Suppressor macrophage treated with lipopolysaccharide for 1 hour (primary cell): ENCODE data around the gene WNT11.
A peak's percentile ranks its signal among the peaks of the same experiment; 100 is the strongest.

Experiments used
- DNase-seq, 3 donors: peaks; one replicate each; pipeline ENCODE4 v3.0.0-alpha.2; 2020 to 2022

WNT11 gene

DNA sequence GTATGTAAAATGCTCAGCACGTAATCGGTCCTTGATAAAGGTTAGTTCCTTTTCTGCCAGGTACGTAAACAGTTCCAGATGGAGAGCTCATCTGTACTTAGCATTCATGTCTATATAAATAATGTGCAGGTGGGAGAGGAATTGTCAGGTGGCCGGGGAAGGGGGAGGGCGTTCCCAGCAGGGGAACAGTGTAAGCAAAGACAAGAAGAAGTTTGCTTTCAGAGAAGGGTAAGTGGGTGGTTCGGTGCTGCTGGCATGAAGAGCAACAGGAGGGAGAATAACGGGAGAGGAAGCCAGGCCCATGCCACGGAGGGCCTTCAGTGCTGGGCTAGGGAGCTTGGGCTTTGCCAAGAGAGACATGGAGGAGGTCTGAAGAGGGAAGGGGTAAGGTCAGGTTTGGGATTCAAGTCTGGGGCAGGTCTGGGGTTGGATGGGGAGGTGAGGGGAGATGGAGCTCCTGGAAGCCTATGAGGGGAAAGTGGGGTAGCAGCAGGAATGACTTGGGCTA is 11.4 kb upstream of the WNT11 start:
- no peak for DNase-seq

DNA sequence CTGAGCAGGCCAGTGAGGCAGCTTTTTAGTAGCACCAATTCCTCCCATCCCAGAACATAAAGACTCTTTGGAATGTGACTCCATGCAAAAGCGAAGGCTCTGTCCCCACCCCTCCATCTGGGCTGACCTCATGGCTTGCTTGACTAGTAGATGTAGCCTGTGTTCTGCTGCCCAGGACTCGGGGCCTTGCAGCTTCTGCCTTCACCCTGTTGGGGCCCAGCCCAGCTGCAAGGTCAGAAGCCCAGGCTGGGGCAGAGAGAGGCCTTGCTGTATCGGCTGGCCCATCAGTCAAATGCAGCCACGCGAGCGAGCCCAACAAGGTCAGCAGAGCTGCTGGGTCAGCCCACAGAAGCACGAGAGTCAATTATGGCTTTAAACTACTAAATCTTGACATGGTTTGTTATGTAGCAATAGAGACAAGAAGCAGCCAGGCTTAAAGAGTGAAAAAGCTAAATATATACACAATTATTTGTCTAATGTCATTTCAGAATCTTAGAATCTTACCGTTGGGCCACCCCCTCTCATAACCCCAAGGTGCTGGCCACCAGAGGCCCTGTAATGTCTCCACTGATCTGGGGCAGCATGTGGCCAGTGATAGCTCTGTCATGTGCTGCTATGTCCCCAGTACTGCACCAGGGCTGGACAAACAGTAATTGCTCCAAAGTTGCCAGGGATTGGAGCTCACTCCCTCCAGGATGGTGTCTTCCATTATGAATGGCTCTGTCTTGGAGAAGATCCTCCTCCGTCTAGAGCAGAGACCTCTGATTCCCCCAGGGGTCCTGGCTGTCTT is 10.4 kb upstream of the WNT11 start:
- DNase-seq: no peak

DNA sequence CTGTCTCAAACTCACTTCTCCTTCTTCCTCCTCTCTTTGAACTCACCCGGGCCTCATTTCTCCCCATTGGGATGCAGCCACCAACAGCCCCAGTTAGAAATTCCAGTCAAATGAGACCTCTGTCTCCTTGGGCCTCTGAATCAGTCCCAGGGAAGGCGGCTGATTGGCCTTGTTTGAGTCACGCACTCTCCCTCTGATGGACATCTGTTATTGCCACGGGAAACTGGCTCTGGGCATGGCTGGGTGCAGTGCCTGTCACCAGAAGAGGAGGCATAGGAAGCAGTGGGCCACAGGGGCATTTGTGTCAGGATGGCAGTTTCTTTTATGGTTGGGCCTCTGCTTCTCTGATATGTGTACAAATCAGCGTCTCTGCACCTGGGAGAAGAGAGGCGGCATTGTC is 9.6 kb upstream of the WNT11 start:
- no peak for DNase-seq

DNA sequence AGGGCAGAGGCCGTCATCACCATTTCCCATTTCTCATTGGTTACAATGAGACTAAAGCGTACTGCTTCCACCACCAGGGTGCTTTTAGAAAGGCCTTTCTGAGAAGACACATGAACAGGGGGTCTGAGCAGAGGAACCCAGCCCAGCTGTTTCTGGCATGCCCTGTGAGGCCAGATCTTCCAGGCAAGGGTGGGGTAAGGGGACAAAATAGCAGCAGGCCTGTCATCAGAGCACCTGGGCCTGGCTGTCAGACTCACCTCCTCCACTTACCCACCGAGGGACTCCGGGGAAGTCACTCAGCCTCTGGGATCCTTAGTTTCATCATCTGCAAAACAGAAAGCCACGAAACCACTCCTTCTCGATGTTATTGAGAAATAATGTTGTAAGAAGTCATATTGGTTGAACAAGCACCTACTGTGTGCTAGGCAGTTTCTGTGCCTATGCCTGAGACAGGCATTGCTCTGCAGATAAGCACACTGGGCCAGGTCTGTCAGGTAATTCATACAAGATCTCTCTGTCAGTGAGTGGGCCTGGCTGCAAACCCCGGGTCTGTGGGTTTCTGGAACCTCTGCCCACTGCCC is 8.8 kb upstream of the WNT11 start:
- DNase-seq: peak in 1 of 3 donors; percentile 13

DNA sequence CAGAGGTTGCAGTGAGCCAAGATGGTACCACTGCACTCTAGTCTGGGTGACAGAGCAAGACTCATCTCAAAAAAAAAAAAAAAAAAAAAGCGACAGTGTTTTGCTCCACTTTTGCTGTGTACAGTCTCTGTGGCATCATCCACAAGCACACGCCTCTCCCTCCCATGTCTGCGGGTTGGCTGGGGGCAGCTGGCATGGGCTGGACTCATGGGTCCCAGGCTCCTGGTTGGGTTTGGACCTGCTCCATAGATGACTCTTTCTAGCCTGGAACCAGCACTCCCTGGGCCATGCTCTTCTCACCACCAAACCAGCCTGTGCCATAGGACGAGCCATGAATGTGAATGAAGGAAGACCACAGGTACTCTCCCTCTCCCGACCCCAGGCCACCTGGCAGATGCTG is 7.9 kb upstream of the WNT11 start:
- DNase-seq: no peak

DNA sequence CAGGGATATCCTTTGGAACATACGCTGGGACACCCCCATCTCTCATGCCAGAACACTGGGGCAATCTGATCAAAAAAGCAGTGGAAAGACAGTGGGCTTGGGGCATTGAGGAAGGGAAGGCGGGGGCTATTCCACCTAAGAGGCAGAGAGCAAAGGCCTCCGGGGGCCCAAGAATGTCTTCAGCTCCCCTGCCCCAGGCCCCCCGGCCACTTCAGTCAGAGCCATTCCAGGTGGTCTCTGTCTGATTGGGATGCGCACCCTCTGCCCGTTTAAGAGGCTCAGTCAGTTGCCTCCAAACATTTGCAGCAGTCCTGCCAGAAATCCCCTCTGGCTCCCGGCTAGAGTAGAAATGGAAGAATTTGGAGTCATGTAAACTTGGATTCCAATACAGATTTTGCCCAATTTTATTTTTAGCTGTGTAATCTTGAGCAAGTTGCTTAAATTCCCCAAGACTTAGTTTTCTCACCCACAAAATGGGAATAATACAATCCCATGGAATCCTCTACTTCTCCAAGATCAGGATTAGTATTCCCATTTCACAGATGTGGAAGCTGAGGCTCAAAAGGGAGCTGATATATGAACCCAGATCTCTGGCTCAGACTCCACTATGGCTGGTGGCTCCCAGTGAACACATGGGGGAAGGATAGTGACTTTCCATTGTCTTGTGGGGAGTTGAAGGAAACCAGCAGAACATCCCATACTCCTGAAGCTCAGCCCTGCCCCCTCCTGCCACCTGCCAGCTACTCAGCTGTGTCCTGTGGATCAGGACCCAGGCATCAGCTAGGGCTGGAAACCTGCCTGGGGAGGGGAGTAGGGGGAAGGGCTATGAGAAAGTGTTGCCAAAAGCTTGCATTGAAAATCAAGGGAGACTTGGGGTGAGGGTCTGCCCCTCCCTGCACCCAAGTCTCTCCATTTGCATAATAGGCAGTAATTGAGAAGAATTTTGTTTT is 6.1 kb upstream of the WNT11 start:
- DNase-seq: no peak

DNA sequence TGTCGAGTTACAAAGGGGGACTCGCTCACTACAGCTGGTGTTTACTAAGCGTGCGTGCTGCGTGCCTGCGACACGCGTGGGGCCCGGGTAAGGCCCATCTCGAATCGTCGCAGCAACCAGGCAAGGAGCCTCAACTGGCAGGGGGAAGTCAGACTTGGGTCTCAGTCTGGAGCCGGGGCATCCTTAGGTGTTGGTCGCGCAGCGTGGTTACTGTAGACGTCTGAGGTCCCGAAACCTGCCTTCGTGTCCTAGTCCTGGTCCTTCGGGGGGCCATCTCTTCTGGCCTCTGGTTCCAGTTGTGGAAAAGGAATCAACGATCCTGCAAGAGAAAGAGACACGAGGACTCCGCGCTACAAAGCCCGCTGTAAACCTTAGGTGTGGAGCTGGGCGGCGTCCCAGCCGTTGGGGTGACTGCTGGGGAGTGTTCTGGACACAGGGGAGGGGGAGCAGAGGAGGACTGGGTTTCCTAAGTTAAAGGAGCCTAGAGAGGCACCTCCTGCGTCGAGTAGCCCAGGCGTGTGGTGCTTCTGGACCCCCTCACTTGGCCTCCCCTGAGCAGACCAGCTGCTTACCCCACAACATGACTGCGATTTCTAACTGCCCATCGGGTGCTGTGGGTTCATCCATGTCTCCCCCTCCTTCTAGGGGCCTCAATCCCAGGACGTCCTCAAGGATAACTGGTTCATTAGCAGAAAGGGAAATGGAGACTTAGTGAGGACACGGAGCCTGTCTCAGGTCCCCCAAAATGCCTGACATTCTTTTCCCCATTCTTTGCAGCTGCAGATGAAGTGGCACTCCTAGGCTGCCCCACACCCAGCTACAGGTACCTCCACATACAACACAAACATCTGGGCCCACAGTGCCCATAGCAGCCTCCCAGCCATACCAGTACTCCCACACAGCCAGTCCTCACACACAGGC is 4.9 kb upstream of the WNT11 start:
- no peak for DNase-seq

DNA sequence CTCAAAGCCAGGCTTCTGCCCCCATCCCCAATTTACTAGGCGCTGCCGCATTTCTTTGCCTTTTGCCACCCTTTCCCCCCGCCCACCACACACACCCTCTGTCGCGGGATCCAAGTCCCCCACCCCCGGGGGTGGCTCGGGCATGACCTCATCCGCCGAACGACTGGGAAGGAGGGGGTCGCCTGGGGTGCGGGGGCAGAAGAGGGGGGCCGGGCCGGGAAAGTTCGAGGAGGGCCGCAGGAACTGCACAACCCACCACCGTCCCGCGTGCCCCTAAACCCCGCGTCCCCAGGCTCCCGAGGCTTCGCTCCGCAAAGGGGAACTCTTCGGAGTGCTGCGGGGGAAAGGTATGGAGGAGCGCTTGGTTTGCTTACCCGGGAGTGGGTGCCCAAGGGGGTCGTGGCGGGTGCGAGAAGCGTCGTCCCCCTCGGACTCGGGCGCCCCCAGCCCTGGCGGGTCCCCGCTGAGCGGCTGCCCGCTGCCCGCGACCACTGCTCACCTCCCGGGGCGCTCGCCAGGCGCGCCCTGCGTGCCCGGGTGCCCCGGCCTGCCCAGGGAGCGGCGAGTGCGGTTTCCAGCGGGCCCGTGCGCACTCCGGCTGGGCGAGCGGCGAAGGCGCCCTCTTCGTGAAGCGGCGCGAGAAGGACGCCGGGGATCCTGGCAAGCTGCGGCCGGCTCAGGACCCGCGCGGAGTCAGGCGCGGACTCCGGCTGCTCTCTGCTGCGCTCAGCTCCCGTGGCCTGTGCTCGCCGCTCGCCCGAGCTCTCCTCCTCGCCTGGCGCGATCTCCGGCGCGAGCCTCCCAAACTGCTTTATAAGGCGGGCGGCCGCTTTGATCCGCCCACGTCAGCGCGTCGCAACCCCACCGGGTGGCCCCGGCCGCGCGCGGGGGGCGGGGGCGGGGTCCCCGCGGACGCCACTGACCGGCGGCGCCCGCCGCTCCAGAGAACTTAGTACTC is 4.0 kb upstream of the WNT11 start:
- peak in 2 of 3 donors; percentile 41 to 57 for DNase-seq

DNA sequence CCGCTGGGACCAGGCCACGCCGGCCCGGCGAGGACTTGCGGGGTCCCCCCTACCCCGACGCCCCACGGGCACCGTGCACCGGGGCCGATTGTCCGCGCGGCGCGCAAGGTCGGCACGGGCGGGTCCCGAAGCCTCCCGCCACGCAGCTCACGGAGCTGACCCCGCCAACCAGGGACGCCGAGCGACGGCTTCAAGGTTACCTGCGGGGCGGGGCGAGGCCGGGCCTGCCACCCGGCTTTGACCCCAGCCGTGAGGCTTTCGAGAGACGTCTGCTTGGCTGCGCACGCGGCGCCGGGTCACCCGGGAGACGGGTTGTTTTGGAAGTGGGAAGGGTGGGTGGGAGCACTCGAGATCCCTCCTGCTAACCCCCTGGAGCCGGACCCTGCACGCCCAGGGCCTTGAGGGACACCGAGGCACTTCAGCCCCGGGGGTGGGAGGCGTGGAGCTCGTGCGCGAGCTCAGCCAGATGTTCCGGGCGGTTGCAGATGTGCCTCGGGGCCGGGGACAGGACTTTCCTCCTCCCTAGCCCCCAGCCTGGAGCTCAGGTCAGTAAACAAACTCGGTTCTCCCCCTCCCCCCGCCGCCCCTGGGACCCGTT is 3.2 kb upstream of the WNT11 start:
- DNase-seq: peak in 2 of 3 donors; percentile 10 to 31

DNA sequence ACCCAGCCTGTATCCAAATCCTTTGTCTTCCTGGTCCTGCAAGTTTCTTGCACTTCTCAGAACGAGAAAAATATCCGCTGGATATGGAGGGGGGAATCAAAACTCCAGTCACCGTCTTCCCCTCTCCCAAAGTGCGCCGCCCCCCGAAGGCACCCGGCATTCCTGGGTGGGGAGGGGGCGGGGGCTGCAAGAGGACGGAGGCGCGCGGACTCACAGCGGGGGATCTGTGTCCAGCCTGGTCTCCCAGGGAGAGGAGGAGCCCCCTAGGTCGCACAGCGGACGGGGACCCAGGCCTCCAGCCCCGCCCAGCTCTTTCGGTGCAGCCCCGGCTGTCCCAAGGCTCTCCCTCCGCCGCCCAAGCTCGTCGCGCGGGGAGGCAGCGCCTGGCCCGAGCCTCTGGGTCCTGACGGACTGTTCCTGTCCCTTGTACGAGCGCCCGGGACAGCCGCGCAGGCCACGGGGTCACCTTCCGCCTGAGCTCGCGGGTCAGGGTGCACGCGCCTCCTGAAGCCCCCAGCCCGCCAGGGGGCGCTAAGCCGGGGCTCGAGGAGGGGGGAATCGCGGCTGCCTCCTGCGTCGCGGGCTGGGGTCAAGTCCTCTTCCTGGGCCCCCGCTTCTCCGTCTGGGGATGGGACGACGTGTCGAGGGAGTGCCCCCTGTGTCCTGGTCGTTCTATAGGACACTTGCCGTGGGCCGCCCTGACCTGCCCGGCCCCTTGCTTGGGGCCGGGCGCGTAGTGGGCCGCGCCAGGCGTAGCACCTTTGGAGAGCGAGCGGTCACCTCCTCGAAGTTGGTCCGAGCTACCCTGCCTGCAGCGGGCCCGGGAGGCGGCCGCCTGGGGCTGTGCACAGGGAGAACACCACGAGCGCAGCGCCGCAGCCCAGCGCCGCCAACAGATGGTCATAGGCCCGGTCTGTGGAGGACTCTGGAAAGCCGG is 2.4 kb upstream of the WNT11 start:
- peak; percentile 83 to 96 (median 90) for DNase-seq

DNA sequence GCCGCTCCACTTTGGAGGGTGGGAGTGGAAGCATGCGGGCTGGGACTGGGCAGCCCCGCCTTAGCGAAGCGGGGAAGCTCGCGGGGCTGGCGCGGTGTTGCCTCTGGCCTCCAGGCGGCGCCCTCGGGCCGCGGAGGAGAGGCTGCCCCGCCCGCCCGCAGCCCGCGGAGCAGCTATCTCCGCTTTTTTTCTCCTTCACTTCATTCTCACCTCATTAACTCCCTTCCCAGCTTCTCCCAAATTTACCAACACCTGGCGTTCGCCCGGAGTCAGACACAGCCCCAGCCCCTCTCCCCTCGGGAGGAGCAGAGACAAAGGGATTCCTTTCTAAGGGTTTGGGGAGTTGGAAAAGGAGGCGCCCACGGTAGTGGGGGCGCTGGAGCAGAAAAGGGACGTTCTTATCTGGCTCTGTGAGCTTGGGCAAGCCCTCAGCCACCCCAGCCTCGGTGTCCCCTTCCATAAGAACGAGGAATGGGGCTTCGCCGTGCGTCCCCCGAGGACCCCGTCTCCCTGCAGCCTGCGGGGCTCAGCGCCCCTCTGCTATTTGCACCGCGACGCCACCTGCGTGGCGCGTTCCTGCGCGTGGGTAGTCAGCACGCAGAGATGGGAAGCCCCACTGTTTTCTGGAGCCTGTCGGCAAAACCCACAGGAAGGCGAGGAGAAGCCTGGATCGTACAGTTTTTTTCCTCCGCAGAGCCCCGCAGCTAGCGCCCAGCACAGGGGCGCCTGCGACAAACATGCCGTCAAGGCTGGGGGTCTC is 1.5 kb upstream of the WNT11 start:
- DNase-seq: peak; percentile 83 to 94 (median 93)

DNA sequence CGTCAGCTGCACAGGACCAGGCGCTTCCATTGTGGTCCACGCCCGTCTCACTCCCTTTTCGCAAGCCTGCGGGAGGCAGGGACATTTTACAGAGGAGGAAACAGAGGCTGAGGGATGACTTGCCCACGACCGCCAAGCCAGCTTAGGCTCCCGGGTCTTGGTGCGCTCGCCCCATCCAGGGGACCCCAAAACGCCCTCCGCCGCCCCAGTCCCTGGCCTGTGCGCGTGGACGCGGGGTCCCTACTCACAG is 300 bp downstream of the WNT11 start:
- DNase-seq: peak in 2 of 3 donors; percentile 22 to 25

DNA sequence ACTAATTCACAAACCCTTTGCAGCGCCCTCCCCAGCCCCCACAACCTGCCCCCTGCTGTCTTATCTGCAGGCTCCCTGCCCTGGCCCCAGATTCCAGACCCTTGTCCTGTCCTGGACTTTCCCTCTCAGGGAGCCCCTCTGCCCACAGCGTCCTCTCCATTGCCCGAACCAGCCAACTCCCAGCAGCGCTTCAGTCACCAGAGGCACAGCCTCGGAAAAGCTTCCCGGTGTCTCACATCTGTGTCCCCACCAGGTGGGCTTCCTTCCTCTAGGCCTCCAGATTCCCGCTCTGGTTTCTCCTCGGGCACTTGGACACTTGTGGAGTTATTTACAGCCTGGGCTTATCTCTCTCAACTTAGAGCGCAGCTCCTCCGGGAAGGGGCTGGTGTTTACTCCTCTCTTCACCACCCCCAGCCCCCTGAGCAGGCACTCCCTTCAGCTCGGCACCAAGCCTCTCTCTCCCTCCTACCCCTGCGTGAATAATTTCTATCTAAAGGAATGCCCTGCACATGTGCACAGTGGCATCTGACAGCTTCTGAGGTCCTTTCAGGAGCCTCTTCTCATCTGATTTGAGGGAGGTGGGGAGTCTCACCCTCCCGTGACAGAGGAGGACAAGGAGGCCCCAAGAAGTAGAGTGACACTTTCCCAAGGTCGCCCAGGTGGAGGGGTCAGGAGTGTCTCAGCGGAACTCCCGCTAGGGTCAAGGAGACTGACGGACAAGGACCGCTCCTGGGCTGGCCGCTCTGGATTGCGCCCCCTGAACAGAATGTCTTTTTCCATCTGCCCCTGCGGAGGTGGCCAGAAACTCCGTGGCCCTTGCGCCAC is 838 bp downstream of the WNT11 start:
- DNase-seq: no peak

DNA sequence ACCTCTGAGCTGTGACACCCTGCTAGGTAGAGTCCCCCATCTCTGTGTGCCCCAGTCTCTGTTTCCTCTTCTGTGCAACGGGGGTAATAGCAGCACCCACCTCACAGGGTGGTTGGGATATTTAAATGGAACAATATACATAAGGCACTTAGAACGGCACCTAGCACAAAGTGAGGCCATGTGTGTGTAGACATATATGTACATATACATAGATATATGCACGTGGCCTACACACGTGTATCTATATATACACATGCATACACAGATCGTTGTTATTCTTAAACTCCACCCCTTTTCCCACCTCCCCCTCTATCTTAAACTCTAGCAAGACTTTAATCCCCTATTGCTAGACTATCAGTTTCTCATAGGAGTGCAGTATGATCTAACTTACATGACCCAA is 2.4 kb downstream of the WNT11 start:
- no peak for DNase-seq

DNA sequence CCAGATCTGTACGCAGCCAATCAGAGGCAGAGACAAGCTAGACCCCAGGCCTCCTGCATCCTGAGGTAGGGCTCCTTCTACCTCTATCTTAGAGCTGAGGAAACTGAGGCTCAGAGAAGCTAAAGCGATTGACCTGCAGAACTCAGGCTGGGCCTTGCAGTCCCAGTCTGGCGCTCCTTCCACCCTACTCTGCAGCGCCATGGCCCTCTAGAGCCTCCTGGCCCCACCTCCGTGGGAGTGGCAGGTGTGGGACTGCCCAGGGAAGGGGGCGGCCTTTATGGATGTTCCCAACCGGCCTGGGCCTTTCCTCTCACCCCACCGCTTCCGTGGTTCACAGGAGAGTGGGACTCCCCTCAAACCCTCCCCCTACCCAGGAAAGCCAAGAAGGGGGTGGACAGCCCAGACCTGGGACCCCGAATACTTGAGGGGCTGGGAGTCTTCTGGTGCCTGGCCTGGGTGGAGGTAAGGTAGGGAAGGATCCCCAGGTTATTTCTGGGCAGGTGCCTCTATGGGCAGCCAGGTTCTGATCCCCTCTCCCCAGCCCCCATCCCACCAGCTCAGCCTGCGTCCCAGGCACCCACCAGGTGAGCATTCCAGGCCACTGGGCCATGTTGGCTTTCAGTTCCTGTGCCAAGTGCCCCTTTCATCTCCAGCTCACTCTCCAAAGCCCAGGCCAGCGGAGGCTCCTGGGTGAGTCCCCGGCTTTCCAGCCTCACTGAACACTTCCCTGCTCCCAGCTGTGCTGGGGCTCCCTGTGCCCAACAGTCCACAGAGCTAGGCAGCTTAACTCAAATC is 3.0 kb downstream of the WNT11 start:
- DNase-seq: no peak

DNA sequence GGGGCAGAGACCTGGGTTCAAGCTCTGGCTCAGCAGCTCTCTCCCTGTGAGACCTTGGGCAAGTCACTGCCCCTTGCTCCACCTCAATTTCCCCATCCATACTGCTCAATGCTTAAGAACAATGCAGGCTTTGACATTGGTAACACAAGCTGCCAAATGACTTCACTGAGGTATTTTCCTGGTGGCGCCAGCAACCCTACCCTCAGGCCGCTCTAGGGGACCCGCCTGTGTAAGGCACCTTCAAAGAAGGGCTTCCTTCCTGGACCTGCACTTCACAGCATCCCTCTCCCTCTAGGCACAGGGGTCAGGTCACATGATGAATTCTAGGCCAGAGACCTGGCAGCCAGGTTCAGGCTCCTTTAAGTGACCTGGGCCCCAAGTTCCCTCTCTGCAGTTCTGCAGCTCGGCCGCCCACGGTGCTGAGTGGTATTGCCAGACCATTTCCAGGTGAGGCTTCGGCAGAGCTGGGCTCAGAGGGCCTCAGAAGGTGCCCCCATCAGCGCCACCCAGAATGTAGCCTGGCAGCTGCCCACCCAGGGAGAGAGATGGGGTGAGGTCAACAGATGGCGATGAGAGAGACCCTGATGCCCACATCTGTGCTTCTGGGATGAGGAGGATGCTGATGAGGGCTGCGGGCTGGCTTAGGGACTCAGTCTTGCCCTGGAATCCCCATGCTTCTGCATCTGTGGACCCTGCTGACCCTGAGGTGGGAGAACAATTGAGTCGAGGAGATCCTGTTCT is 4.5 kb downstream of the WNT11 start:
- DNase-seq: no peak
